Breast epithelium (tissue), 4 donors: ENCODE measurements around the gene NTNG1. TPM values are rescaled to one million over a fixed set of nuclear protein-coding genes. Genes with fewer than 3 reads are reported as not detected.

ENCODE experiments used
- DNase-seq, 2 donors: peaks; one replicate each; pipeline ENCODE4 v3.0.0-alpha.2; 2019; ENCODE audit warnings: low spot score in 2 of 2
- H3K27ac ChIP-seq, 2 donors: fragments of 200-600 bp; sonication (generic) in 1 of 2; one replicate each; pipeline ENCODE4 v1.5.1; 2016 to 2019; ENCODE audit warnings: mild to moderate bottlenecking in 1 of 2
- H3K27me3 ChIP-seq, 2 donors: fragments of 200-600 bp; sonication (generic) in 1 of 2; one replicate each; pipeline versions ENCODE4 v1.5.1 to v1.6.0; 2017 to 2019; ENCODE audit warnings: control low read depth in 1 of 2, mild to moderate bottlenecking in 1 of 2
- H3K36me3 ChIP-seq: fragments of 200-600 bp; one replicate; pipeline ENCODE4 v1.5.1; 2019
- H3K4me1 ChIP-seq, 2 donors: fragments of 200-600 bp; sonication (generic); one replicate each; pipeline ENCODE4 v1.5.1; 2016 to 2019; ENCODE audit warnings: control low read depth in 1 of 2
- H3K4me3 ChIP-seq, 3 donors: fragments of 200-600 bp; sonication (generic); 1 replicate in 2 of 3; 2 replicates in 1 of 3; pipeline ENCODE4 v1.5.1; 2016 to 2019; ENCODE audit warnings: mild to moderate bottlenecking in 3 of 3, moderate library complexity in 2 of 3
- H3K9me3 ChIP-seq, 2 donors: fragments of 200-600 bp; sonication (generic) in 1 of 2; one replicate each; pipeline ENCODE4 v1.5.1; 2016 to 2019; ENCODE audit warnings: control low read depth in 1 of 2
- POLR2A ChIP-seq: fragments of 450-650 bp; IDR thresholded peaks from one replicate; pipeline ENCODE4 v1.6.1; 2016; ENCODE audit warnings: antibody characterized with exemption, mild to moderate bottlenecking, moderate library complexity
- POLR2AphosphoS5 ChIP-seq, 3 donors: sonication (generic); formaldehyde crosslinking; IDR thresholded peaks; one replicate each; pipeline ENCODE4 v1.6.1; 2017; ENCODE audit warnings: antibody characterized with exemption in 3 of 3
- intact Hi-C: fragments of 100-400 bp; cut with DNase I; formaldehyde crosslinking; loops from one replicate; pipeline ENCODE4 v1.15.1; 2023; ENCODE audit warnings: low total_unique reads
- total RNA-seq, 3 donors: library from RNA; depleted of rRNA; stranded (reverse); fragments of >200 nt; gene quantifications; one replicate each; pipeline ENCODE4 v1.1.0, GENCODE V29; 2016
- TF ChIP-seq, protein P1 (sequence below), 3 donors: fragments of 450-650 bp; IDR thresholded peaks; one replicate each; pipeline ENCODE4 v1.5.1; 2016 to 2017; ENCODE audit warnings: antibody characterized with exemption in 3 of 3, mild to moderate bottlenecking in 3 of 3, moderate library complexity in 3 of 3

NTNG1 gene
- total RNA-seq, 3 donors from 2014 or later = 0.32 to 5.7 (median 0.98) TPM

DNA sequence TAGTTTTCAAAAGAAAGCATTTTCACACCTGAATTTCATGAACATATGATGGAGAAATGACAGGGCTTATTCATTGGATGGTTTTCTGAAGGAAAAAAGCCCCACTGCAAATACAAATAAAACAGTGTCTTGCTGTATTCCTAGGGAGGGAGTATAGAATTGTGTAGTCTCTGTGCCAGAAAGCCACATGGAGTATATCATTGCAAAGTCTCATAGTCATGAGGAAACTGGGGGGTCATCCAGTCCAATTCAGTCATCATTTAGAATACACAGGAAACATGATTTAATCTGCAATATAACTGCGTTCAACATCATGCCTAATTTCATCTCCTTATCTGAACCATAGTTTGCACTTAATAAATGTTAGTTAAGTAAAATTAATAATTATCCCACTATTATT lies 222.3 kb downstream of the NTNG1 start:
- intact Hi-C loops = no loop called here

DNA sequence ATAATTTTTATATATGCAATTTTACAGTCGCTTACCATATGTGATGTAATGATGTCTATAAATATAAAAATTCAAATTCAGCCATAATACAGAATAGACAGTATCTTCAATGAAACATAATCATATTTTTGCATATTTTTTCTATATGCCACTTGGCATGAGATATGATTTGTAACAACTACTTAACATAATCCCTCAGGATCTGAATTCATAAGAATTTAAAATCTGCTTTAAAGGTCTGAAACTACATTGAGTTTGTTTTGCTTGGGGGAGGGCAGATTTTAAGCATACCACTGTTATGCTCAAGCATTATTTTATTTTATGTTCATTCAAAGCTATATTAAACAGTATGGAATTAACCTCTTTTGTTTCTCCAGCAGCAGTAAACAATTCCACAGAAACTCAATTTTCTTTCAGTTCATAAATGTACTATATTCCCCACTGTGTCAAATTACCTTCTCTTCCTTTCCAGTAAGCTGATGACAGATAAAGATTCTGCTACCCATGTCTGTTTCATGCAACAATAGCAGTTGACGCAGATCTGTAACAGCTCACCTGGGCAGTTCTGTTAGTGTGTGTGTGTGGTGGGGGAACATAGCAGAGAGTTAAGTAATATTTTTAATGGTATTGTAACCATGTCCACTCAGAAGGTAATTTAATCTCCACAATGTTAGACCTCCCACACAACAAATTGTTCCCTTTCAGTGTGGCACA lies 224.8 kb downstream of the NTNG1 start:
- H3K36me3 ChIP-seq = no peaks in the 10 kb centered on the region

More for the DNA sequence above, 222.3 kb downstream of the NTNG1 start:
- H3K9me3 ChIP-seq = no peaks in the 10 kb centered on the region
- no peak for DNase-seq
- TF ChIP-seq POLR2AphosphoS5 (IDR thresholded peaks at IDR 0.05) (no peak), POLR2A (no peak)
- TF ChIP-seq, protein P1, sequence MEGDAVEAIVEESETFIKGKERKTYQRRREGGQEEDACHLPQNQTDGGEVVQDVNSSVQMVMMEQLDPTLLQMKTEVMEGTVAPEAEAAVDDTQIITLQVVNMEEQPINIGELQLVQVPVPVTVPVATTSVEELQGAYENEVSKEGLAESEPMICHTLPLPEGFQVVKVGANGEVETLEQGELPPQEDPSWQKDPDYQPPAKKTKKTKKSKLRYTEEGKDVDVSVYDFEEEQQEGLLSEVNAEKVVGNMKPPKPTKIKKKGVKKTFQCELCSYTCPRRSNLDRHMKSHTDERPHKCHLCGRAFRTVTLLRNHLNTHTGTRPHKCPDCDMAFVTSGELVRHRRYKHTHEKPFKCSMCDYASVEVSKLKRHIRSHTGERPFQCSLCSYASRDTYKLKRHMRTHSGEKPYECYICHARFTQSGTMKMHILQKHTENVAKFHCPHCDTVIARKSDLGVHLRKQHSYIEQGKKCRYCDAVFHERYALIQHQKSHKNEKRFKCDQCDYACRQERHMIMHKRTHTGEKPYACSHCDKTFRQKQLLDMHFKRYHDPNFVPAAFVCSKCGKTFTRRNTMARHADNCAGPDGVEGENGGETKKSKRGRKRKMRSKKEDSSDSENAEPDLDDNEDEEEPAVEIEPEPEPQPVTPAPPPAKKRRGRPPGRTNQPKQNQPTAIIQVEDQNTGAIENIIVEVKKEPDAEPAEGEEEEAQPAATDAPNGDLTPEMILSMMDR (IDR thresholded peaks at IDR 0.05) = no peak
- no peak overlapping the region for H3K4me3 ChIP-seq
- no peaks in the 10 kb centered on the region for H3K27me3 ChIP-seq
- no peak overlapping the region for H3K27ac ChIP-seq
- no peaks in the 10 kb centered on the region for H3K4me1 ChIP-seq
- H3K36me3 ChIP-seq = no peaks in the 10 kb centered on the region

DNA sequence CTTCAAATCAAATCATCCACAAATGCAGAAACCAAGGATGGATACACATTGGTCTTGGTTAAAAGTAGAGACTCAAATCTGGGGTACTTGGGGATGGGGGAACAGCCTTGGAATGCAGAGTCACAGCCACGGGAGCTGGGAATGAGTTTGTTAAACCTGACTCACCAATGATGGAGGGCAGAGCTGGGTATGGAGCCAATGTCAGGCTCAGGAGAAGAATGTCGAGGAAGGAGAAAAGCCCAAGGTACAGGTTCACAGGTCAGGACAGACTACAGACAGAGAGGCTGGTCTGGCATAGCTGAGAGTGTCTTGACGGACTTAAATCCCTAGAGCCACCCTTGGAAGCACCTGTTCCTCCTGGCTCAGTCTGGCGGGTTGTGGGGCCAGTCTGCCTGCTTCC lies 237.6 kb downstream of the NTNG1 start:
- no peaks in the 10 kb centered on the region for H3K9me3 ChIP-seq
- no peaks in the 10 kb centered on the region for H3K36me3 ChIP-seq
- TF ChIP-seq POLR2A = no peak
- no peak for TF ChIP-seq POLR2AphosphoS5 (IDR thresholded peaks at IDR 0.05)
- TF ChIP-seq, protein P1 (IDR thresholded peaks at IDR 0.05) = no peak
- H3K4me1 ChIP-seq = no peaks in the 10 kb centered on the region
- H3K27me3 ChIP-seq = no peaks in the 10 kb centered on the region
- no peak overlapping the region for H3K27ac ChIP-seq
- intact Hi-C loops = no loop called here
- H3K4me3 ChIP-seq = no peak overlapping the region
- DNase-seq = no peak

More for the DNA sequence above, 224.8 kb downstream of the NTNG1 start:
- no peak overlapping the region for H3K27ac ChIP-seq
- intact Hi-C loops = no loop called here
- no peak overlapping the region for H3K4me3 ChIP-seq
- no peaks in the 10 kb centered on the region for H3K4me1 ChIP-seq
- TF ChIP-seq POLR2A (no peak), POLR2AphosphoS5 (IDR thresholded peaks at IDR 0.05) (no peak)
- TF ChIP-seq, protein P1 (IDR thresholded peaks at IDR 0.05) = no peak
- no peaks in the 10 kb centered on the region for H3K9me3 ChIP-seq
- no peak for DNase-seq
- no peaks in the 10 kb centered on the region for H3K27me3 ChIP-seq

DNA sequence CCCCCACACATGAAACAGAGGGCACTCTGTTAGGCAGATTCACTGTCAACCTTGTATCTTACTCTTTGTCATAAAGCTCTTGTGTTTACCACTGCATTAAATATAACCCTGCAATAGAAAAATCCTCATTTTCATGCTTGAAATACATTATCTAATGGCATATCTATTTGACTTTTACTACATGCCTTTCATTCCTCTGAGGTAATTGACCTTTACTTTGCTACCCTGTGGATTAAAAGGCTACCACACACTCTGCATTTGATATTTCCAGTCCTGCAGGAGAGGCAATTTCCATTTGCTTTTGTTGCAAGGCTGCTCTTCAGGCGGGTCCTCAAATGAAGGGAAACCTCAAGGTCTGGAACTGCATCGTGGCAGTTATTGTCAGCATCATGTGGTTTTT lies 238.0 kb downstream of the NTNG1 start:
- Histone ChIP-seq H3K27ac (no peak overlapping the region), H3K4me1 (no peaks in the 10 kb centered on the region), H3K4me3 (no peak overlapping the region), H3K9me3 (no peaks in the 10 kb centered on the region), H3K27me3 (no peaks in the 10 kb centered on the region), H3K36me3 (no peaks in the 10 kb centered on the region)
- intact Hi-C loops = no loop called here
- DNase-seq = no peak
- no peak for TF ChIP-seq POLR2A
- TF ChIP-seq, protein P1 (IDR thresholded peaks at IDR 0.05) = no peak

DNA sequence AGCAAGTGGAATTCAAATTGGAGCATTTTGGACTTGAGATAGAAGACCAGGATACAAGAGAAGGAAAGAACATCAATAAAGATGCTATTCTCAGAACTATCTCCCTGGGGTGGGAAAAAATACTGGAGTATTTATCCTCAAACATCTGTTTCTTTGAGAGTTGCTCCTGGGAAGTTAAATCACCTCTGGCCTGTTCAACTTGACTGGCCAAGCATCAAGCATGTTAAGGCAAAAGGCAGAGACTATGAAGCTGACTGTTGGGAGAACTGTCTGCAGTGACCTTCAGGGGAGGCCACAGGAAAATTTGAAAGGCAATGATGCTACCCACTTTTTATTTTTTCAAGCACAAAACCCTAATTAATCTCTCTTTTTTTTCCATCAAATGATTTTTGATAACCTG lies 239.0 kb downstream of the NTNG1 start:
- TF ChIP-seq, protein P1 (IDR thresholded peaks at IDR 0.05) = no peak
- no peak for TF ChIP-seq POLR2A
- TF ChIP-seq POLR2AphosphoS5 (IDR thresholded peaks at IDR 0.05) = no peak
- intact Hi-C loops = no loop called here
- H3K4me3 ChIP-seq = no peak overlapping the region
- no peaks in the 10 kb centered on the region for H3K27me3 ChIP-seq
- H3K27ac ChIP-seq = no peak overlapping the region
- H3K36me3 ChIP-seq = no peaks in the 10 kb centered on the region
- H3K4me1 ChIP-seq = no peaks in the 10 kb centered on the region
- H3K9me3 ChIP-seq = no peaks in the 10 kb centered on the region
- DNase-seq = no peak
